Measurements from ENCODE around the gene SUCLA2.

The SUCLA2 gene

GRCh38 chr13:47991859-47992258, 9.2 kb downstream of the SUCLA2 start:
- TF ChIP-seq ZFX (IDR thresholded peaks at IDR 0.05; ENCODE audit: borderline replicate concordance) = no peak
- no peak for TF ChIP-seq CTCF (IDR thresholded peaks at IDR 0.05)

GRCh38 chr13:47990920-47991466, 10.1 kb downstream of the SUCLA2 start:
- no peak overlapping the region for H3K27ac ChIP-seq
- TF ChIP-seq ZFX (IDR thresholded peaks at IDR 0.05; ENCODE audit: borderline replicate concordance) (no peak), CTCF (IDR thresholded peaks at IDR 0.05) (no peak)

More at GRCh38 chr13:47991859-47992258, 9.2 kb downstream of the SUCLA2 start:
- no peak overlapping the region for H3K27ac ChIP-seq

GRCh38 chr13:47990427-47990826, 10.6 kb downstream of the SUCLA2 start:
- H3K27ac ChIP-seq = no peak overlapping the region
- no peak for TF ChIP-seq ZFX (IDR thresholded peaks at IDR 0.05; ENCODE audit: borderline replicate concordance)

- TF ChIP-seq ZFX (IDR thresholded peaks at IDR 0.05; ENCODE audit: borderline replicate concordance) = no peak
- TF ChIP-seq CTCF (IDR thresholded peaks at IDR 0.05) = no peak
- no peak overlapping the region for H3K27ac ChIP-seq
Observed at GRCh38 chr13:47983070-47983469, 18.0 kb downstream of the SUCLA2 start.

GRCh38 chr13:47976325-47976724, 24.7 kb downstream of the SUCLA2 start:
- no peak overlapping the region for H3K27ac ChIP-seq
- no peak for TF ChIP-seq CTCF (IDR thresholded peaks at IDR 0.05)
- no peak for TF ChIP-seq ZFX (IDR thresholded peaks at IDR 0.05; ENCODE audit: borderline replicate concordance)

- no peak overlapping the region for H3K27ac ChIP-seq
- no peak for TF ChIP-seq ZFX (IDR thresholded peaks at IDR 0.05; ENCODE audit: borderline replicate concordance)
- no peak for TF ChIP-seq CTCF (IDR thresholded peaks at IDR 0.05)
Observed at GRCh38 chr13:47964863-47965262, 36.2 kb downstream of the SUCLA2 start.

GRCh38 chr13:47962237-47962636, 38.8 kb downstream of the SUCLA2 start:
- no peak overlapping the region for H3K27ac ChIP-seq
- TF ChIP-seq CTCF (IDR thresholded peaks at IDR 0.05) (no peak), ZFX (IDR thresholded peaks at IDR 0.05; ENCODE audit: borderline replicate concordance) (no peak)

Measured in 22Rv1 (cell line).